Loucy (cell line): ENCODE measurements around the gene FANK1.

ENCODE experiments used
- CTCF ChIP-seq: fragments of 200-600 bp; sonication (generic); conservative IDR thresholded peaks from 2 replicates; pipeline ENCODE4 v1.5.1; 2014; ENCODE audit warnings: mild to moderate bottlenecking, antibody characterized with exemption, low read length
- EZH2phosphoT487 ChIP-seq: fragments of 200-600 bp; IDR thresholded peaks from 2 replicates; pipeline ENCODE4 v1.6.1; 2018; ENCODE audit warnings: antibody characterized with exemption, mild to moderate bottlenecking, moderate library complexity, borderline replicate concordance

DNA sequence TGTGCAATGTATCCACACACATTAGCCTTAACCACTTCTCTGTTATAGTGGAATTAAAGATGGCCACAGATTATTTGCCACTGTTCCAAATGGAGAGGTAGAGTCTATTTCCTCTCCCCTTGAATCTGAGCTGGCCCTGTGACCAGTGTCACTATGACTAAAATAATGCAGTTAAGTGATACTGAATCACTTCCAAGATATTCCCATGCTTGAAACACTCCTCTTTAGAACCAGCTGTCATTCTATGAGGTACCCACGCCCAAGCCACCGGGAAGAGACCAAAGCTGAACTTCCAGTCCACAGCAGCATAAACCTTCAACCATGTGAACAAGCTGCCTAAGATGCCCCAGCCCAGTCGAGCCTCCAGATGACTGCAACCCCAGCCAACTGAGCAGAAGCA, 13.2 kb upstream of the FANK1 start:
- TF ChIP-seq CTCF = no peak
- no peak for TF ChIP-seq EZH2phosphoT487
